NCI-H1436 treated with DMSO at 0.1 percent for 48 hours (cell line): ENCODE data around the gene SPACA9.

Experiments
- DNase-seq: peaks from one replicate; lab custom pipeline; 2025; lab: John Stamatoyannopoulos, UW

SPACA9 gene

DNA sequence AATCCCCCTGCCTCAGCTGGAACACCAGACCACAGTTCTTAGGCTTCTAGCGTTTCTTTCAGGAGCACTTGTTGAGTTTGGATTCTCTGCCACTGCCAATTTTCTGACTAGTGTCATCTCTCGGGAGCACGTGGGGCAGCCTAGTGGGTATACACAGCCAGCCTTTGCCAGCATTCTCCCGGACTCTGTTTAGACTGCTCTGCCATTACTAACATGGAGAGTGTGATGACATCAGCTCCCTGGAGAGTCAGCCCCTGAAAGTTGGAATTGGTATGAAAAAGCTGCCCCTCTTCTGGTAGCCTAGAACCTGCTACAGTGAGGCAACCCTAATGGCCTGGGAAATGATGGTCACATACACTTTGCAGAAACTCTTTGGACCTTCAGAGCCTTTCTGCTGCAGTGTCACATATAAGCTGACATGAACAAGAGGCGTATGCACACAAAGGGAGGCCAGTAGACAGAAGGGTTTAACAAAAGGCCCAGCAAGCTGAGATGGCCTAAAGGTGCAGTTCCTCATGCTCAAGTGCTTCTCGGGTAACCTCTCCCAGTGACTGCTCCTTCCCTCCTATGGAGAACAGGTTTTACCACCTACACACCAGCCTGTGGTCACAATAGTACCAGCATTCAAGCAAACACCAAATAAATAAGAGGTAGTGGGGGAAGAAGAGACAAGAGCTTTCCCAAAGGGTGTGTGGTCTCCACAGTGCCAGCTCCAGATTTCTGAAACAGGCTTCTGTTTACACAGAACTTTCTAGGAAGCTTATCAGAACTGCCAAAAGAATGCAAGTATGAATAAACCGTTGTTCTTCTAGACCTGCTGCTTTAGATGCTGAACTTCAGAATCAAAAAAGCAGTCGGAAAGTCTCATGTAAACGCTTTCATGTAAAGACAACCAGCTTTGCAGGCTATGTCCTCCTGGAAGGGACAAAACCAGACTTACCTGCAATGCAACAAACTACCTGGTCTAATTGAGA is 16.5 kb downstream of the SPACA9 start:
- DNase-seq = no peak

- no peak for DNase-seq
These were observed 17.6 kb downstream of the SPACA9 start for GRCh38 chr9:132896264-132896663.

GRCh38 chr9:132896906-132897305 is 18.2 kb downstream of the SPACA9 start:
- no peak for DNase-seq

- no peak for DNase-seq
These were observed 19.4 kb downstream of the SPACA9 start for GRCh38 chr9:132898051-132898450.

GRCh38 chr9:132901858-132902831 is 23.4 kb downstream of the SPACA9 start:
- DNase-seq = no peak

DNA sequence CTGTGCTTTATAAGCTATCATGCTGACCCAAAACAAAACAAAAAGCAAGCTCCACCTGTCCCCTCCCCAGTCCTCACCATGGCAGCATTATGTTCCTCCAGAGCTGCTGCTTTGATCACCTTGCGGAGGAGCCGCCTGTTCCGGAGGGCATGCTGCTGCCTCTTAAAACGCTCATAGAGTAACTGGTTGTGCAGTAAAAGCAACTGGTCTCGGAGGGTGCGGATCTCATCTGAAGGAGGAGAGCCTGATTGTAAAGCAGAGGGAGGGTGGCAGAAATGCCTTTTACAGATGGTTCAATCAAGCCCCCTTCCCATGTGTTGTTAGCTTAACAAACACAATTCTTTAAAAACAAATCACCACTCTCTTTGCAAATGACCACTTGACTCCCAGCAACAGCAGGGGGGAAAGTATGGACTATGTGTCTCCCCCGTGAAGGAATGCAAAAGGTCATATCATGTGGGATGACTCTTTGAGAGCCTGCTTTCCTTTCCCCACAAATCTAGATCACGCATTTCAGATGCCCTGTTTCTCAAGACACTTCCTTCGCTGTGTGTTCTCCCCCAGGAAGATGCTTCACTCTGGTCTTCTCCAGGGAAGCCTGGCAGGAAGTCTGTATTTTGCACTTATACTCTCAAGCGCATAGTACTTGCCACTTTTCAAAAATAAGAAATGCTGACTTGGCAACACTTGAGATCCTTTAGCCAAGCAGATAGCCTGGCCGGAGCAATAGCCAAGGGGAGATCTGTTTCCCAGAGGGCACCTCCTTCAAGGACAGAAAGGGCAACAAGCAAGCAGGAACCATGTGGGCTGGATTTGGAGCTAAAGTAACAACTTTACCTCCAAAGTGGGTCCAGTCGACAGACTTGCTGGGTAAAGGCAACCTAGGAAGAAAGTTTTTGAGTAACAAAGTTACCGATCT is 25.1 kb downstream of the SPACA9 start:
- DNase-seq = no peak

DNA sequence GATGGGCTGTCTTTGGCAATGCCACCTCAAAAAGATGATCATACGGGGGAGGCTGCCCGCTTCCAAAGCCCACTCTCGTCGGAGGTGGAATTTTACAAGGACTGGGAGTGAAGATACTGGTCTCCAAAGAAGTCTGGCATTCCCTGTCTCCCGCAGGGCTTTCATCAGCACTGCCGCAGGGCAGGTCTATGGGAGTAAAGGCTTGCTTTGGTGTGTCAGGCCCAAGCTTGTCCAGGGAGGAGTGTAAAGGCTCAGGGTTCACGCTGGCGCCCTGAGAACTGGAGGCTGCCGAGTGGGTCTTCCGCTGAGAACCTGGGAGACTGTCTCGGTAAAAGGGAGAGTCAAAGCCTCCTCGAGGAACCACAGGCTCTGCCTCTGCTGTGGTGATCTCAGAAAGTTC is 27.0 kb downstream of the SPACA9 start:
- no peak for DNase-seq

DNA sequence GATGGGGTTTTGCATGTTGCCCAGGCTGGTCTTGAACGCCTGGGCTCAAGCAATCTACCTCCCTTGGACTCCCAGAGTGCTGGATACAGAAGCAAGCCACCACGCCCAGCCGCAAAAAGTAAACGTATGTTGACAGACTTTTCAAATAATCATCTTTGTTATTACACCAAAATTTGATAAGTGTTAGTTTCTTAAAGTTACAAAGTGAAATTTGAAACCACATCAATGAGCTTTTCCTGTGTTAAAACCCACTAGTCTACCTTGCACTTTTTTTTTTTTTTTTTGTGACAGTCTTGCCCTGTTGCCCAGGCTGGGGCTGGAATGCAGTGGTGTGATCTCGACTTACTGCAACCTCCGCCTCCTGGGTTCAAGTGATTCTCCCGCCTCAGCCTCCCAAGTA is 29.9 kb downstream of the SPACA9 start:
- no peak for DNase-seq

DNA sequence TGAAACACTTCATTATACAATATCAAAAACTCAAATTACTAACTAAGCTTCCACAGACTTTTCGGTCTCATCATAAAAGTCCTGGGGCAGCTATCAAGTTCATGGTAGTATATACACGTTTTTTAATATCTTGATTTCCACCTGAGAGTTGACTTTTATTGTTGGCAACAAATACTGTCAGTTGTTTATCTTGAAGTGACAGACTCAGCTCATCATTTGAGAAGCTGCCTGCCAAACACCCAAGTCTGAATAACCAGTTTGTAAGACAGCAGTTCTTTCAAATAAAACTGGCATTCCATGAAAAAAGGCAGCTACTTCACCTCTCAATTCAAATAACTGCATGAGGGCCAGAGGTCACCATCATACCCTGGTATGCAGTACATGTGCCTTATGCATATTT is 30.6 kb downstream of the SPACA9 start:
- no peak for DNase-seq

DNA sequence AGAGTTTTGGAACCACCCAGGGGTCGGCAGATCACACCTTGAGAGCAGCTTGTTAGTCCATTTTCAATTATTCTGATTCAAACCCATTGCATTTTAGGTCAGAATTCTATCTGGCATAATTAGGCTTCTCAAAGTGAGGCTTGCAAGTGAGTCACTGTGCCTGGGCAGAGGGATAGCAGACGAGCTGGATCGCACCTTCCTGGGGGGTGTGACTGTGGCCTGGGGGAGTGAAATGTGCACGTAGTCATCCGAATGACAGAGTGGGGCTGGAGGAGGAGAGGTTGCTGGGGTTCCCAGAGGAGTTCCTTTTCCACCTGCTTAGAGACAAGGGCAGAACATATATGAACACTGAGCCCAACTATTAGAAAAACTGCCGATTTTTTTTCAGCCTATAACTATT is 31.7 kb downstream of the SPACA9 start:
- no peak for DNase-seq

- no peak for DNase-seq
These were observed 33.4 kb downstream of the SPACA9 start for GRCh38 chr9:132912131-132912530.

DNA sequence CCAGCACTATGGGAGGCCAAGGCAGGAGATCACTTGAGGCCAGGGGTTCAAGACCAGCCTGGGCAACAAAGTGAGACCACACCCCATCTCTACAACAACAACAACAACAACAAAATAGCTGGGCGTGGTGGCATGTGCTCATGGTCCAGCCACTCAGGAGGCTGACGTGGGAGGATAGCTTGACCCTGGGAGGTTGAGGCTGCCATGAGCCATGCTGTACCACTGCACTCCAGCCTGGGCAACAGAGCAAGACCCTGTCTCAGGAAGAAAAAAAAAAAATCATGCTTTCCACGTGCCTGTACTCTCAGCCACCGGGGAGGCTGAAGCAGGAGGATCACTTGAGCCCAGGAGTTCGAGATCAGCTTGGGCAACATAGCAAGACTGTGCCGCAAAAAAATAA is 36.2 kb downstream of the SPACA9 start:
- no peak for DNase-seq

GRCh38 chr9:132919614-132920268 is 41.0 kb downstream of the SPACA9 start:
- DNase-seq = no peak

DNA sequence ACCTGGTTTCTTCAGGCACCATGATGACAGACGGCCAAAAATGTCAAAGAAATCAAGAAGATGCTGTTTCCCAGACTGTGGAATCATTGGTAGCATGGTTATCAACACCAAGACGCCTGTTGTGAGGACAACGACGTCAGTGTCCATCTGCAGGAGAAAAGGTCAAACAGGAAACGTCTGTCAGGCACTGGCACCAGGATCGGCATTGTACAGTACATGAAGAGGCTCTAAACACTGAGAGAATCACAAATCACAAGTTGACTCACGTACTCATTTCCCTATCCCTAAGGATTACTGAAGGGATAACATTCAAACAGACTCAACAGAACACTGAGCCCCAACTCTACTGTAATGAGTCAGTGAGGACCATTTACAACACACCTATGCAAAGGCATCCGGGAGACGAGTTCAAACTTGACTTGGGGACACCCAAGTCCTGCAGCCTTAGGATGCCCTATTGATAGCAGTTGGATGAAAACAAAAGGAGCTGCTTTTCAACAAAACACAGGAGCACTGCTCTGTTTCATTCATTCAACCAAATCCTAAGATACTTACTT is 44.7 kb downstream of the SPACA9 start:
- no peak for DNase-seq

DNA sequence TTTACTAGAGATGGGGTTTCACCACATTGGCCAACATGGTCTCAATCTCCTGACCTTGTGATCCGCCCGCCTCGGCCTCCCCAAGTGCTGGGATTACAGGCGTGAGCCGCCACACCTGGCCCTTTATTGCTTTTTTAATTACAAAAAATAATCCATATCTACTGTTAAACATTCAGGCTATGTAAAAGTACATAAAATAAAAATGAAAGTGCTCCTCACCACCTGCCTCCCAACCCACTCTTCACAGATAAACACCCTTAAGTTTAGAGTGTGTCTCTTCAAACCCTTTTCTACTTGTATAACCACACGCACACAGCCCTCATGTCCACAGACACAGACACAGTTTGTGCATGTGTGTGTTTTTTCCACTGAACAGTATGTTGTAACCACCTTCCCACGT is 49.0 kb downstream of the SPACA9 start:
- DNase-seq = no peak

- no peak for DNase-seq
These were observed 52.6 kb downstream of the SPACA9 start for GRCh38 chr9:132931178-132931735.

- no peak for DNase-seq
These were observed 56.3 kb downstream of the SPACA9 start for GRCh38 chr9:132935026-132935425.

DNA sequence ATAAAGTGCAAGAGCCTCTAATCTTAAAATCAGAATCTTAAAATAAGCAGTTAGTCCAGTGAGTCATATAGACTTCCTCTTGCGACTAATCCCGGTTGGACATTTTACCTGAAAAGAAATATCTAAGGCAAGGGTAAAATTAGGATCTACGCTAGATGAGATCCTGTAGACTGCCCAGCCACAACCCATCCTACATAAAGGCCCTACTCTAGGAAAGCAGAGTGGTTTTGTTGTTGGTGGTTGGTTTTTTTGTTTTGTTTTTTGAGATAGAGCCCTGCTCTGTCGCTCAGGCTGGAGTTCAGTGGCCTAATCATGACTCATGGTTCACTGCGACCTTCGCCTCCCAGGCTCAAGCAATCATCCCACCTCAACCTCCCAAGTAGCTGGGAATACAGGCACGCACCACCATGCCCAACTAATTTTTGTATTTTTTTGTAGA is 58.8 kb downstream of the SPACA9 start:
- DNase-seq = no peak

- no peak for DNase-seq
These were observed 60.5 kb downstream of the SPACA9 start for GRCh38 chr9:132939169-132939568.
